ENCODE measurements around the gene OR5H6.

Gene OR5H6

GRCh38 chr3:98291332-98291957 is 27.4 kb downstream of the OR5H6 start:
- Histone ChIP-seq H3K27me3 (replicated peaks; ENCODE audit: control insufficient read depth, insufficient read depth, low read length) (no peaks in the 10 kb centered on the region), H3K4me3 (replicated peaks; ENCODE audit: low read depth, low read length) (no peak overlapping the region), H3K36me3 (ENCODE audit: control insufficient read depth, insufficient read depth, low read length) (no peaks in the 10 kb centered on the region)
- TF ChIP-seq CTCF (IDR thresholded peaks at IDR 0.05; ENCODE audit: insufficient read depth, low read length, poor library complexity, severe bottlenecking), result no peak
- DNase-seq (ENCODE audit: extremely low read depth, insufficient read length), result no peak
